CD14-positive monocyte (primary cell): Measurements from ENCODE around the gene FAAP100. TPM values are rescaled to one million over a fixed set of nuclear protein-coding genes. Genes with fewer than 3 reads are reported as not detected.

Experiments
- DNase-seq, 3 donors: peaks; one replicate each; pipeline ENCODE4 v3.0.0-alpha.2; 2011 to 2022
- H2AFZ ChIP-seq: 2 replicates; pipeline ENCODE4 v1.6.0; 2012; ENCODE audit warnings: mild to moderate bottlenecking, low read depth, low read length, inconsistent platforms; ENCODE audit not compliant: insufficient read depth, poor library complexity, severe bottlenecking
- H3K27ac ChIP-seq, 2 donors: 1 replicate in 1 of 2; 2 replicates in 1 of 2; pipeline ENCODE4 v1.5.1; 2012 to 2013; ENCODE audit warnings: low read length in 2 of 2, control low read depth in 1 of 2, inconsistent platforms in 1 of 2, low read depth in 1 of 2, mild to moderate bottlenecking in 1 of 2
- H3K27me3 ChIP-seq, 2 donors: one replicate each; pipeline versions ENCODE4 v1.6.0 to v1.6.1; 2011 to 2013; ENCODE audit warnings: low read length in 2 of 2; ENCODE audit not compliant: control insufficient read depth in 2 of 2, insufficient read depth in 2 of 2
- H3K36me3 ChIP-seq, 2 donors: replicated peaks in 1 of 2; 1 replicate in 1 of 2; 2 replicates in 1 of 2; pipeline versions ENCODE4 v1.5.1 to v1.6.1; 2012 to 2013; ENCODE audit warnings: low read length in 2 of 2, control low read depth in 1 of 2, inconsistent platforms in 1 of 2, mild to moderate bottlenecking in 1 of 2; ENCODE audit not compliant: insufficient read depth in 2 of 2, control insufficient read depth in 1 of 2
- H3K4me1 ChIP-seq, 2 donors: 1 replicate in 1 of 2; 2 replicates in 1 of 2; pipeline versions ENCODE4 v1.5.1 to v1.6.1; 2012 to 2013; ENCODE audit warnings: low read length in 2 of 2, control low read depth in 1 of 2, inconsistent platforms in 1 of 2, mild to moderate bottlenecking in 1 of 2, moderate library complexity in 1 of 2; ENCODE audit not compliant: insufficient read depth in 2 of 2, control insufficient read depth in 1 of 2
- H3K4me2 ChIP-seq: replicated peaks from 2 replicates; pipeline ENCODE3; 2012; ENCODE audit warnings: low read length, moderate library complexity, mild to moderate bottlenecking; ENCODE audit not compliant: poor library complexity, severe bottlenecking; ENCODE audit errors: extremely low read depth
- H3K4me3 ChIP-seq, 3 experiments: fragments of 200-600 bp in 1 of 3; sonication (generic) in 1 of 3; replicated peaks in 1 of 3; 1 replicate in 2 of 3; 2 replicates in 1 of 3; pipeline ENCODE4 v1.5.1; 2011 to 2013; ENCODE audit warnings: low read length in 3 of 3, mild to moderate bottlenecking in 3 of 3, control low read depth in 2 of 3, low read depth in 2 of 3, inconsistent platforms in 1 of 3, moderate library complexity in 1 of 3
- H3K79me2 ChIP-seq: 2 replicates; pipeline ENCODE4 v1.6.0; 2012; ENCODE audit warnings: mild to moderate bottlenecking, control low read depth, inconsistent platforms, low read length, moderate library complexity; ENCODE audit not compliant: insufficient read depth
- H3K9ac ChIP-seq: 2 replicates; pipeline ENCODE4 v1.6.0; 2017; ENCODE audit warnings: low read length, mild to moderate bottlenecking; ENCODE audit not compliant: insufficient read depth, poor library complexity, severe bottlenecking
- H3K9me3 ChIP-seq, 2 donors: replicated peaks in 1 of 2; 1 replicate in 1 of 2; 2 replicates in 1 of 2; pipeline versions ENCODE4 v1.5.1 to v1.6.1; 2012 to 2013; ENCODE audit warnings: low read length in 2 of 2, control low read depth in 1 of 2; ENCODE audit not compliant: control insufficient read depth in 1 of 2, insufficient read depth in 1 of 2
- H4K20me1 ChIP-seq: 2 replicates; pipeline ENCODE4 v1.6.0; 2012; ENCODE audit warnings: mild to moderate bottlenecking, low read length, control low read depth, moderate library complexity; ENCODE audit not compliant: insufficient read depth
- H3K27ac Mint-ChIP-seq, 7 donors: one replicate each; pipeline ENCODE4 v1.8.0; 2020; ENCODE audit warnings: mild to moderate bottlenecking in 7 of 7, mixed read lengths in 7 of 7, moderate library complexity in 6 of 7, inconsistent platforms in 2 of 7
- H3K27me3 Mint-ChIP-seq, 3 donors: one replicate each; pipeline ENCODE4 v1.8.0; 2021 to 2022; ENCODE audit warnings: low read depth in 3 of 3, mild to moderate bottlenecking in 3 of 3, mixed read lengths in 3 of 3, moderate library complexity in 3 of 3, inconsistent platforms in 1 of 3
- H3K36me3 Mint-ChIP-seq, 2 donors: one replicate each; pipeline ENCODE4 v1.8.0; 2020; ENCODE audit warnings: mixed read lengths in 2 of 2, inconsistent platforms in 1 of 2, mild to moderate bottlenecking in 1 of 2
- H3K4me1 Mint-ChIP-seq: one replicate; pipeline ENCODE4 v1.8.0; 2020; ENCODE audit warnings: mild to moderate bottlenecking, mixed read lengths
- H3K4me3 Mint-ChIP-seq, 2 donors: one replicate each; pipeline ENCODE4 v1.8.0; 2020; ENCODE audit warnings: mild to moderate bottlenecking in 2 of 2, mixed read lengths in 2 of 2, moderate library complexity in 1 of 2
- H3K9me3 Mint-ChIP-seq, 7 donors: one replicate each; pipeline ENCODE4 v1.8.0; 2020 to 2022; ENCODE audit warnings: mixed read lengths in 7 of 7, mild to moderate bottlenecking in 6 of 7, moderate library complexity in 6 of 7, inconsistent platforms in 2 of 7
- CTCF ChIP-seq: fragments of 200-600 bp; IDR thresholded peaks from one replicate; pipeline ENCODE4 v1.8.0; 2022; ENCODE audit warnings: antibody characterized with exemption, mild to moderate bottlenecking
- WGBS: methylation state at CpG from one replicate; pipeline ENCODE4 v1.1.5; 2013; ENCODE audit warnings: missing lambda C conversion rate; ENCODE audit not compliant: insufficient coverage; 5-methylcytosine and 5-hydroxymethylcytosine counted together
- intact Hi-C, 2 donors: fragments of 100-400 bp; cut with micrococcal nuclease; formaldehyde crosslinking; loops; one replicate each; pipeline versions ENCODE4 v1.15.0 to v1.15.1; 2023
- polyA plus RNA-seq, 3 donors: library from polyadenylated mRNA; depleted of rRNA in 1 of 3; unstranded in 2 of 3; stranded (reverse) in 1 of 3; fragments of 300-500 nt in 2 of 3; fragments of >200 nt in 1 of 3; fragmentation: Illumina TruSeq in 2 of 3; gene quantifications; 1 replicate in 2 of 3; 2 replicates in 1 of 3; pipeline ENCODE4 v1.2.3, GENCODE V29; 2012 to 2021

FAAP100 gene
- polyA plus RNA-seq, 3 donors, result 10.3 to 37.6 (median 13.9) TPM

GRCh38 chr17:81572563-81573168 lies 20.5 kb upstream of the FAAP100 start:
- DNase-seq, result no peak
- 99% methylated on average over 7 of the region's 12 CpGs for WGBS
- H3K27me3 ChIP-seq, result no peaks in the 10 kb centered on the region
- peaks cover 0 to 2% (median 0%) of the 10 kb centered on the region in 7 donors for H3K9me3 Mint-ChIP-seq
- no peaks in the 10 kb centered on the region for H3K9me3 ChIP-seq
- peaks cover 34% of the 10 kb centered on the region for H3K79me2 ChIP-seq
- H3K27ac Mint-ChIP-seq, result peak overlapping the region in 1 of 7 donors; percentile 25
- intact Hi-C loops, result no loop called here
- no peaks in the 10 kb centered on the region for H4K20me1 ChIP-seq
- H3K27ac ChIP-seq, result no peak overlapping the region
- no peak overlapping the region for H3K9ac ChIP-seq
- H3K4me3 Mint-ChIP-seq, result no peak overlapping the region
- no peak overlapping the region for H3K4me3 ChIP-seq
- peaks cover 10% of the 10 kb centered on the region for H3K4me1 Mint-ChIP-seq
- H3K36me3 Mint-ChIP-seq, result peaks cover 71 to 86% of the 10 kb centered on the region in 2 donors
- no peak for TF ChIP-seq CTCF
- H3K4me2 ChIP-seq, result no peak overlapping the region
- H2AFZ ChIP-seq, result no peak overlapping the region
- H3K27me3 Mint-ChIP-seq, result peaks cover 0 to 1% (median 0%) of the 10 kb centered on the region in 3 donors
- peaks cover 11 to 13% of the 10 kb centered on the region in 2 donors for H3K4me1 ChIP-seq
- H3K36me3 ChIP-seq, result peaks cover 72 to 87% of the 10 kb centered on the region in 2 donors

GRCh38 chr17:81570964-81571363 lies 18.8 kb upstream of the FAAP100 start:
- peaks cover 16 to 18% of the 10 kb centered on the region in 2 donors for H3K4me1 ChIP-seq
- Mint-ChIP-seq H3K4me1 (peaks cover 17% of the 10 kb centered on the region), H3K9me3 (no peaks in the 10 kb centered on the region), H3K36me3 (peaks cover 77 to 93% of the 10 kb centered on the region in 2 donors), H3K27me3 (no peaks in the 10 kb centered on the region), H3K27ac (no peak overlapping the region), H3K4me3 (no peak overlapping the region)
- no peak overlapping the region for H3K27ac ChIP-seq
- TF ChIP-seq CTCF, result no peak
- no peak for DNase-seq
- H3K4me3 ChIP-seq, result no peak overlapping the region
- H4K20me1 ChIP-seq, result no peaks in the 10 kb centered on the region
- H3K27me3 ChIP-seq, result no peaks in the 10 kb centered on the region
- 92% methylated on average over 10 of the region's 11 CpGs for WGBS
- no peak overlapping the region for H3K4me2 ChIP-seq
- intact Hi-C loops, result no loop called here
- H3K36me3 ChIP-seq, result peaks cover 70 to 95% of the 10 kb centered on the region in 2 donors
- no peaks in the 10 kb centered on the region for H3K9me3 ChIP-seq
- H3K79me2 ChIP-seq, result peaks cover 26% of the 10 kb centered on the region
- no peak overlapping the region for H2AFZ ChIP-seq
- no peak overlapping the region for H3K9ac ChIP-seq
